Natural killer cell (primary cell): ENCODE results near the gene GRIN1. TPM values are rescaled to one million over a fixed set of nuclear protein-coding genes. Genes with fewer than 3 reads are reported as not detected.

ENCODE experiments used
- ATAC-seq, 3 donors: fragments of 150-1000 bp in 2 of 3; fragments of 200-7000 bp in 1 of 3; cut with Tn5 transposase; 1 replicate in 1 of 3; 2 replicates in 2 of 3; pipeline ENCODE4 v1.10.0; 2021; ENCODE audit warnings: mild to moderate bottlenecking in 2 of 3, moderate library complexity in 2 of 3
- DNase-seq, 2 donors: peaks; one replicate each; pipeline versions ENCODE4 v3.0.0 to v3.0.0-alpha.2; 2013 to 2021; ENCODE audit warnings: mixed read lengths in 1 of 2
- H3K27ac ChIP-seq: one replicate; pipeline ENCODE4 v1.5.1; 2013; ENCODE audit warnings: mild to moderate bottlenecking, low read length
- H3K27me3 ChIP-seq: one replicate; pipeline ENCODE4 v1.6.1; 2013; ENCODE audit warnings: low read length; ENCODE audit not compliant: control insufficient read depth, insufficient read depth
- H3K36me3 ChIP-seq: one replicate; pipeline ENCODE4 v1.6.1; 2013; ENCODE audit warnings: low read length; ENCODE audit not compliant: control insufficient read depth, insufficient read depth
- H3K4me1 ChIP-seq: one replicate; pipeline ENCODE4 v1.6.1; 2013; ENCODE audit warnings: low read length; ENCODE audit not compliant: control insufficient read depth, insufficient read depth
- H3K4me3 ChIP-seq: one replicate; pipeline ENCODE4 v1.5.1; 2013; ENCODE audit warnings: low read length
- H3K9me3 ChIP-seq: one replicate; pipeline ENCODE4 v1.6.1; 2013; ENCODE audit warnings: low read length; ENCODE audit not compliant: control insufficient read depth, insufficient read depth
- H3K27ac Mint-ChIP-seq, 2 donors: one replicate each; pipeline ENCODE4 v1.8.0; 2022; ENCODE audit warnings: mild to moderate bottlenecking in 2 of 2, mixed read lengths in 2 of 2, moderate library complexity in 1 of 2
- H3K27me3 Mint-ChIP-seq, 2 donors: one replicate each; pipeline ENCODE4 v1.8.0; 2022; ENCODE audit warnings: low read depth in 2 of 2, mixed read lengths in 2 of 2
- H3K36me3 Mint-ChIP-seq: one replicate; pipeline ENCODE4 v1.8.0; 2022; ENCODE audit warnings: mixed read lengths
- H3K4me1 Mint-ChIP-seq, 2 donors: one replicate each; pipeline ENCODE4 v1.8.0; 2022; ENCODE audit warnings: mixed read lengths in 2 of 2
- H3K4me3 Mint-ChIP-seq: one replicate; pipeline ENCODE4 v1.8.0; 2022; ENCODE audit warnings: mild to moderate bottlenecking, moderate library complexity, mixed read lengths
- H3K9me3 Mint-ChIP-seq, 2 donors: one replicate each; pipeline ENCODE4 v1.8.0; 2022; ENCODE audit warnings: mixed read lengths in 2 of 2
- CTCF ChIP-seq: fragments of 200-600 bp; IDR thresholded peaks from one replicate; pipeline ENCODE4 v1.8.0; 2022; ENCODE audit warnings: antibody characterized with exemption
- WGBS: methylation state at CpG from one replicate; pipeline ENCODE4 v1.1.7; 2013; ENCODE audit warnings: missing lambda C conversion rate; ENCODE audit not compliant: insufficient coverage; 5-methylcytosine and 5-hydroxymethylcytosine counted together
- intact Hi-C: fragments of 100-400 bp; cut with micrococcal nuclease; formaldehyde crosslinking; loops from one replicate; pipeline ENCODE4 v1.14.2; 2022
- total RNA-seq, 4 donors: library from RNA; stranded (reverse); fragments of 120-200 nt in 1 of 4; gene quantifications; one replicate each; pipeline versions ENCODE4 v1.2.3 to v1.2.4, GENCODE V29; 2013 to 2022

The GRIN1 gene
- total RNA-seq, 3 donors from 2014 or later (not counting 1 experiment from before 2014, with no cell fraction given): not detected

- H3K36me3 Mint-ChIP-seq: no peaks in the 10 kb centered on the region
- no peak overlapping the region for H3K4me3 ChIP-seq
- no peak for TF ChIP-seq CTCF
- H3K9me3 ChIP-seq: no peaks in the 10 kb centered on the region
- no peaks in the 10 kb centered on the region for H3K36me3 ChIP-seq
- no peaks in the 10 kb centered on the region for H3K4me1 Mint-ChIP-seq
- H3K27ac Mint-ChIP-seq: no peak overlapping the region
- H3K27me3 Mint-ChIP-seq: peaks cover 13 to 39% of the 10 kb centered on the region in 2 donors
- intact Hi-C loops: no loop called here
- WGBS: 91% methylated on average over 33 of the region's 34 CpGs
- H3K27me3 ChIP-seq: peaks cover 46% of the 10 kb centered on the region
- no peaks in the 10 kb centered on the region for H3K9me3 Mint-ChIP-seq
- ATAC-seq: no peak
- H3K4me1 ChIP-seq: peaks cover 9% of the 10 kb centered on the region
- no peak overlapping the region for H3K4me3 Mint-ChIP-seq
- DNase-seq: no peak
- H3K27ac ChIP-seq: no peak overlapping the region
These were observed 25.7 kb downstream of the GRIN1 start for GRCh38 chr9:137164370-137165249.

- Mint-ChIP-seq H3K27me3 (peaks cover 7 to 39% of the 10 kb centered on the region in 2 donors), H3K9me3 (no peaks in the 10 kb centered on the region), H3K27ac (no peak overlapping the region), H3K4me3 (no peak overlapping the region), H3K36me3 (no peaks in the 10 kb centered on the region), H3K4me1 (no peaks in the 10 kb centered on the region)
- H3K27me3 ChIP-seq: peaks cover 46% of the 10 kb centered on the region
- DNase-seq (no peak), ATAC-seq (no peak)
- H3K4me3 ChIP-seq: no peak overlapping the region
- no peak for TF ChIP-seq CTCF
- 92% methylated on average over 32 of the region's 32 CpGs for WGBS
- peaks cover 9% of the 10 kb centered on the region for H3K4me1 ChIP-seq
- intact Hi-C loops: no loop called here
- no peaks in the 10 kb centered on the region for H3K36me3 ChIP-seq
- no peak overlapping the region for H3K27ac ChIP-seq
- no peaks in the 10 kb centered on the region for H3K9me3 ChIP-seq
These were observed 26.4 kb downstream of the GRIN1 start for GRCh38 chr9:137165250-137165836.

- Mint-ChIP-seq H3K4me1 (no peaks in the 10 kb centered on the region), H3K4me3 (no peak overlapping the region), H3K27ac (no peak overlapping the region), H3K9me3 (no peaks in the 10 kb centered on the region), H3K36me3 (no peaks in the 10 kb centered on the region), H3K27me3 (peaks cover 7 to 41% of the 10 kb centered on the region in 2 donors)
- Histone ChIP-seq H3K36me3 (no peaks in the 10 kb centered on the region), H3K9me3 (no peaks in the 10 kb centered on the region), H3K27ac (no peak overlapping the region), H3K27me3 (peaks cover 53% of the 10 kb centered on the region), H3K4me3 (no peak overlapping the region), H3K4me1 (peaks cover 9% of the 10 kb centered on the region)
- intact Hi-C loops: no loop called here
- no peak for TF ChIP-seq CTCF
- no peak for DNase-seq
- no peak for ATAC-seq
- WGBS: 73% methylated on average over 22 of the region's 22 CpGs
These were observed 27.7 kb downstream of the GRIN1 start for GRCh38 chr9:137166380-137167229.
